H1 (cell line): ENCODE data around the gene BTBD1. TPM values are rescaled to one million over a fixed set of nuclear protein-coding genes. Genes with fewer than 3 reads are reported as not detected.

Experiments
- CTCF ChIA-PET: fragments of 300-600 bp; sonication (Branson Sonifier 250); formaldehyde crosslinking; loops from one replicate; lab custom pipeline; 2021; ENCODE audit not compliant: partially characterized antibody; lab: Charles Lee
- POLR2A ChIA-PET: fragments of 300-600 bp; sonication (Branson Sonifier 250); formaldehyde crosslinking; loops from one replicate; lab custom pipeline; 2021; ENCODE audit warnings: inconsistent platforms; ENCODE audit not compliant: partially characterized antibody; lab: Charles Lee
- DNase-seq, 2 experiments: peaks; one replicate each; pipeline versions ENCODE4 v3.0.0 to v3.0.0-alpha.2; 2010 to 2022; ENCODE audit warnings: low spot score in 2 of 2, low read depth in 1 of 2, mixed read lengths in 1 of 2
- FAIRE-seq: peaks from 2 replicates; lab custom pipeline; 2011; peaks lifted over from hg19 to GRCh38; lab: Jason Lieb, UNC
- H2AFZ ChIP-seq: 2 replicates; pipeline ENCODE4 v1.8.1; 2012; ENCODE audit warnings: low read length, inconsistent platforms
- H2AK5ac ChIP-seq: 2 replicates; pipeline ENCODE4 v1.6.1; 2013; ENCODE audit warnings: low read depth, low read length
- H2BK120ac ChIP-seq: replicated peaks from 2 replicates; pipeline ENCODE3; 2013; ENCODE audit warnings: low read depth, low read length, inconsistent platforms
- H2BK12ac ChIP-seq: 2 replicates; pipeline ENCODE4 v1.6.1; 2013; ENCODE audit warnings: low read depth, low read length
- H2BK15ac ChIP-seq: 2 replicates; pipeline ENCODE4 v1.6.1; 2013; ENCODE audit warnings: low read length
- H2BK20ac ChIP-seq: 2 replicates; pipeline ENCODE4 v1.6.1; 2013; ENCODE audit warnings: low read length
- H2BK5ac ChIP-seq: 2 replicates; pipeline ENCODE4 v1.6.1; 2013; ENCODE audit warnings: low read depth, low read length
- H3K14ac ChIP-seq: 2 replicates; pipeline ENCODE4 v1.6.1; 2013; ENCODE audit warnings: inconsistent platforms; ENCODE audit not compliant: insufficient read length
- H3K18ac ChIP-seq: 2 replicates; pipeline ENCODE4 v1.6.1; 2013; ENCODE audit warnings: low read length; ENCODE audit errors: extremely low read depth
- H3K23ac ChIP-seq: 2 replicates; pipeline ENCODE4 v1.6.1; 2013; ENCODE audit warnings: inconsistent platforms; ENCODE audit not compliant: insufficient read length
- H3K23me2 ChIP-seq: 2 replicates; pipeline ENCODE4 v1.6.1; 2013; ENCODE audit warnings: low read depth, low read length
- H3K27ac ChIP-seq: 2 replicates; pipeline ENCODE4 v1.6.1; 2011; ENCODE audit warnings: low read depth, low read length, inconsistent platforms
- H3K27me3 ChIP-seq, 4 experiments: replicated peaks in 1 of 4; 1 replicate in 1 of 4; 2 replicates in 3 of 4; pipeline versions ENCODE4 v1.6.1 to v1.8.1; 2011 to 2013; ENCODE audit warnings: low read length in 3 of 4, mild to moderate bottlenecking in 3 of 4, inconsistent platforms in 2 of 4, mixed read lengths in 2 of 4, moderate library complexity in 1 of 4; ENCODE audit not compliant: control insufficient read depth in 3 of 4, insufficient read depth in 3 of 4; ENCODE audit errors: extremely low read depth in 1 of 4
- H3K36me3 ChIP-seq, 4 experiments: 2 replicates each; pipeline versions ENCODE4 v1.6.1 to v1.8.1; 2011 to 2013; ENCODE audit warnings: mild to moderate bottlenecking in 4 of 4, low read length in 3 of 4, moderate library complexity in 2 of 4, control low read depth in 1 of 4, inconsistent platforms in 1 of 4; ENCODE audit not compliant: insufficient read depth in 4 of 4, control insufficient read depth in 2 of 4
- H3K4ac ChIP-seq: replicated peaks from 2 replicates; pipeline ENCODE3; 2013; ENCODE audit warnings: low read length, low read depth, mixed read lengths, inconsistent platforms; ENCODE audit not compliant: insufficient read length
- H3K4me1 ChIP-seq, 4 experiments: replicated peaks in 1 of 4; 1 replicate in 1 of 4; 2 replicates in 3 of 4; pipeline versions ENCODE4 v1.6.1 to v1.8.1; 2011 to 2013; ENCODE audit warnings: low read length in 3 of 4, inconsistent platforms in 2 of 4, mixed read lengths in 1 of 4; ENCODE audit not compliant: insufficient read depth in 4 of 4, control insufficient read depth in 3 of 4
- H3K4me2 ChIP-seq, 2 experiments: 2 replicates each; pipeline versions ENCODE4 v1.6.1 to v1.8.1; 2011 to 2013; ENCODE audit warnings: low read depth in 2 of 2, low read length in 2 of 2, control low read depth in 1 of 2, inconsistent platforms in 1 of 2, mild to moderate bottlenecking in 1 of 2; ENCODE audit not compliant: insufficient read depth in 1 of 2
- H3K4me3 ChIP-seq, 4 experiments: fragments of 200-600, 300-600 bp in 1 of 4; sonication (generic), shearing (Covaris generic), sonication (Bioruptor Twin) in 1 of 4; 2 replicates each; pipeline versions ENCODE4 v1.5.1 to v1.8.1; 2011 to 2016; ENCODE audit warnings: low read length in 4 of 4, low read depth in 3 of 4, control low read depth in 2 of 4, inconsistent platforms in 2 of 4, mild to moderate bottlenecking in 2 of 4, mixed read lengths in 1 of 4, moderate library complexity in 1 of 4; ENCODE audit not compliant: insufficient read depth in 2 of 4; ENCODE audit errors: extremely low read depth in 1 of 4
- H3K56ac ChIP-seq: replicated peaks from 2 replicates; pipeline ENCODE3; 2013; ENCODE audit warnings: low read depth, mild to moderate bottlenecking, mixed read lengths, low read length, inconsistent platforms; ENCODE audit not compliant: insufficient read length
- H3K79me1 ChIP-seq: 2 replicates; pipeline ENCODE4 v1.6.1; 2013; ENCODE audit warnings: low read depth, low read length, control low read depth
- H3K79me2 ChIP-seq, 2 experiments: 2 replicates each; pipeline versions ENCODE4 v1.6.1 to v1.8.1; 2012 to 2013; ENCODE audit warnings: low read length in 2 of 2, mild to moderate bottlenecking in 2 of 2, inconsistent platforms in 1 of 2; ENCODE audit not compliant: insufficient read depth in 2 of 2, control insufficient read depth in 1 of 2
- H3K9ac ChIP-seq, 4 experiments: replicated peaks in 1 of 4; 1 replicate in 1 of 4; 2 replicates in 3 of 4; pipeline versions ENCODE4 v1.6.1 to v1.8.1; 2011 to 2013; ENCODE audit warnings: low read depth in 3 of 4, low read length in 3 of 4, control low read depth in 2 of 4, mild to moderate bottlenecking in 2 of 4, moderate library complexity in 2 of 4, inconsistent platforms in 1 of 4; ENCODE audit errors: extremely low read depth in 1 of 4
- H3K9me3 ChIP-seq, 2 experiments: 2 replicates each; pipeline versions ENCODE4 v1.6.1 to v1.8.1; 2012 to 2013; ENCODE audit warnings: mild to moderate bottlenecking in 2 of 2, moderate library complexity in 2 of 2, control low read depth in 1 of 2, inconsistent platforms in 1 of 2, low read depth in 1 of 2, low read length in 1 of 2, mixed read lengths in 1 of 2; ENCODE audit not compliant: insufficient read depth in 2 of 2
- H4K20me1 ChIP-seq, 2 experiments: replicated peaks in 1 of 2; 2 replicates each; pipeline versions ENCODE3 to v1.8.1; 2011 to 2013; ENCODE audit warnings: inconsistent platforms in 2 of 2, low read length in 2 of 2, mild to moderate bottlenecking in 1 of 2; ENCODE audit not compliant: insufficient read depth in 2 of 2, control insufficient read depth in 1 of 2
- H4K5ac ChIP-seq: 2 replicates; pipeline ENCODE4 v1.6.1; 2013; ENCODE audit warnings: low read length, low read depth, mixed read lengths, inconsistent platforms; ENCODE audit not compliant: insufficient read length
- H4K8ac ChIP-seq: 2 replicates; pipeline ENCODE4 v1.8.0; 2013; ENCODE audit warnings: mild to moderate bottlenecking, moderate library complexity, low read length, inconsistent platforms; ENCODE audit not compliant: insufficient read depth; ENCODE audit errors: extremely low read depth
- H4K91ac ChIP-seq: replicated peaks from 2 replicates; pipeline ENCODE3; 2013; ENCODE audit warnings: low read length, mixed read lengths, inconsistent platforms; ENCODE audit not compliant: insufficient read length
- GTF2F1 ChIP-seq: IDR thresholded peaks from 2 replicates; pipeline ENCODE4 v1.6.1; 2012; ENCODE audit warnings: low read depth, low read length, improper control_type of control experiment, borderline replicate concordance
- NRF1 ChIP-seq: IDR thresholded peaks from 2 replicates; pipeline ENCODE4 v1.6.1; 2011; ENCODE audit warnings: mild to moderate bottlenecking, low read depth, low read length, improper control_type of control experiment
- SIX5 ChIP-seq: IDR thresholded peaks from 2 replicates; pipeline ENCODE4 v1.6.1; 2011; ENCODE audit warnings: mild to moderate bottlenecking, low read depth, low read length
- SRF ChIP-seq: IDR thresholded peaks from 2 replicates; pipeline ENCODE4 v1.6.1; 2011; ENCODE audit warnings: mild to moderate bottlenecking, low read depth, low read length, moderate library complexity
- TBP ChIP-seq: IDR thresholded peaks from 2 replicates; pipeline ENCODE4 v1.6.1; 2011; ENCODE audit warnings: low read depth, low read length, improper control_type of control experiment
- WGBS, 2 experiments: shearing (Covaris generic) in 1 of 2; methylation state at CpG; one replicate each; pipeline versions ENCODE4 v1.1.6 to v1.1.7; 2013 to 2015; ENCODE audit warnings: low lambda C conversion rate in 2 of 2, mixed read lengths in 2 of 2, inconsistent platforms in 1 of 2, low coverage in 1 of 2, missing lambda C conversion rate in 1 of 2; ENCODE audit not compliant: insufficient replicate concordance in 2 of 2, insufficient coverage in 1 of 2, insufficient read length in 1 of 2; ENCODE audit errors: extremely low coverage in 1 of 2, missing lambda C conversion rate in 1 of 2; 5-methylcytosine and 5-hydroxymethylcytosine counted together
- polyA plus RNA-seq, 7 experiments: library from polyadenylated mRNA; depleted of rRNA in 3 of 7; stranded (reverse) in 5 of 7; unstranded in 2 of 7; fragments of >200 nt in 5 of 7; fragments of 200-250 nt in 2 of 7; gene quantifications; 1 replicate in 5 of 7; 2 replicates in 1 of 7; 4 replicates in 1 of 7; pipeline versions ENCODE4 v1.2.1 to v1.2.3, GENCODE V29; 2011 to 2013; ENCODE audit warnings: missing spikeins in 2 of 7, mixed read lengths in 2 of 7
- total RNA-seq: library from RNA; stranded (reverse); fragmentation: NEBNext Ultra II Directional; extraction: Animal tissue kit (Norgen Biotek cat#: 25700); gene quantifications from 2 replicates; pipeline ENCODE4 v1.2.1, GENCODE V29; 2021

Gene BTBD1
- total and polyA plus RNA-seq, 2 of the 8 experiments (the other 6 are each of a cell fraction or from before 2014, with no cell fraction given): 18.6 to 39.5 TPM

DNA sequence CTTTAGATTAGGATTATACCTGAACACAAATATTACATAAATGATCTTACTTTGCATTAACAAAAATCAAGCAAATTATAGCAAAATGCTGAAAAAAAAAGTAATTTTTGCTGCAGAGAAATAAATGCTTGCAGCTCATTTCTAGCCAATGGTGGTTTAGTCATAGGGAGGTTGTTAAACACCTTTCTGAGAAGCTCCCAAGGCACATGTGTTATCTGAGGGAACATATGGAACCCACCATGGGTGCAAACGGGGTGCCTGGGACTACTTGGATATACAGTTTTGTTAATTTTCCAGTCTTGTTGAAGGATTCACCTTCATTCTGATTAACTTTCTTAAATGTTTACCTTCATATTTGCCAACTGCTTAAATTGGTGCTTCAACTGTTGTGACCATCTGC is 90.0 kb downstream of the BTBD1 start:
- no peak overlapping the region for H2AK5ac ChIP-seq
- no peak overlapping the region for H3K23ac ChIP-seq
- H4K20me1 ChIP-seq: no peaks in the 10 kb centered on the region
- H3K4me1 ChIP-seq: no peaks in the 10 kb centered on the region
- H2BK20ac ChIP-seq: no peak overlapping the region
- no peak overlapping the region for H2BK5ac ChIP-seq
- H3K79me1 ChIP-seq: no peaks in the 10 kb centered on the region
- no peak overlapping the region for H2BK15ac ChIP-seq
- H3K18ac ChIP-seq: no peak overlapping the region
- no peak overlapping the region for H4K91ac ChIP-seq
- CTCF ChIA-PET: no interaction called here
- H3K9me3 ChIP-seq: no peaks in the 10 kb centered on the region
- H4K8ac ChIP-seq: no peak overlapping the region
- H3K27ac ChIP-seq: no peak overlapping the region
- H2BK12ac ChIP-seq: no peak overlapping the region
- H3K14ac ChIP-seq: no peak overlapping the region
- DNase-seq: no peak
- no peaks in the 10 kb centered on the region for H3K79me2 ChIP-seq
- H3K9ac ChIP-seq: no peak overlapping the region
- H3K4me2 ChIP-seq: no peak overlapping the region
- no peaks in the 10 kb centered on the region for H3K27me3 ChIP-seq
- POLR2A ChIA-PET: interaction anchor here (0.7 kb wide), 1 partner anchor 1907 kb away, joined by 3 read pairs; no protein-coding TSS in a partner anchor
- WGBS, 2 experiments: 100% methylated on average over 1 of the region's 1 CpG; no CpG with 5 or more reads in 1 of the 2 experiments
- H2AFZ ChIP-seq: no peak overlapping the region
- no peak overlapping the region for H4K5ac ChIP-seq
- H3K56ac ChIP-seq: no peak overlapping the region
- TF ChIP-seq GTF2F1 (no peak), TBP (no peak), SIX5 (no peak), NRF1 (no peak), SRF (no peak)
- H3K23me2 ChIP-seq: no peaks in the 10 kb centered on the region
- H2BK120ac ChIP-seq: no peak overlapping the region
- H3K4ac ChIP-seq: no peak overlapping the region
- no peaks in the 10 kb centered on the region for H3K36me3 ChIP-seq
- H3K4me3 ChIP-seq: no peak overlapping the region
- no peak for FAIRE-seq
